T47D (cell line): ENCODE data around the gene TRIM46.

Experiments
- DNase-seq, 2 experiments: peaks; one replicate each; pipeline versions ENCODE4 v3.0.0 to v3.0.0-alpha.2; 2011 to 2012; ENCODE audit warnings: low read depth in 1 of 2, low spot score in 1 of 2
- JUND ChIP-seq: IDR thresholded peaks from 2 replicates; pipeline ENCODE4 v1.6.1; 2012; ENCODE audit warnings: low read depth
- in situ Hi-C: cut with HindIII; loops from 2 replicates; pipeline ENCODE4 v1.10.0; 2016; ENCODE audit warnings: low sequenced_read_pairs, low pct_unique_long_range_greater_than_20kb

The TRIM46 gene

DNA sequence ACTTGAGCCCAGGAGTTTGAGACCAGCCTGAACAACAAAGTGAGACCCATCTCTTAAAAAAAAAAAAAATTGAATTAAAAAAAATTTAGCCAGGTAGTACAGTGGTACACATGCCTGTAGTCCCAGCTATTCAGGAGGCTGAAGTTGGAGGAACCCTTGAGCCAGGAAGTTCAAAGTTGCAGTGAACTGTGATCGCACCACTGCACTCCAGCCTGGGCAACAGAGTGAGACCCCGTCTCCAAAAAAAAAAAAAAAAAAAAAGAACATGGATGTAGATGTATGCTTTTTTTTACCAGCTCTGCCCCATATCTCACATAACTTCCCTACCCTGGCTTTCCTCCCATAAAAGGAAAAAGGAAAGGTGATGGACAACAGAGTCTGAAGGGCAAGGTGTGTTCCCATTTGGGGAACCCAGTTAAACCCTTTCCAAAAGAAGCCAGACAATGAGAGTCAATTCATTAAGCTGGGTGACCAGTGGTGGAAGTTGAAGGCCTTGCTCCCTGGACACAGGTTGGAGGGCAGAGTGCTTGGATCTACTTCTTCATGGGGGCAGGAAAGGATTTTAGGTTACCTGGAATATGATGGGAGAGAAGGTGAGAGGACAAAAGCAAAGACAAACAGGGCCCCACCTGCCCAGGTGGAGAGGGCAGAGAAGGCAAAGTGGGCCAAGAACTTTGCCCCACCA lies 3.4 kb upstream of the TRIM46 start:
- in situ Hi-C loops: no loop called here
- no peak for TF ChIP-seq JUND
- DNase-seq: no peak

DNA sequence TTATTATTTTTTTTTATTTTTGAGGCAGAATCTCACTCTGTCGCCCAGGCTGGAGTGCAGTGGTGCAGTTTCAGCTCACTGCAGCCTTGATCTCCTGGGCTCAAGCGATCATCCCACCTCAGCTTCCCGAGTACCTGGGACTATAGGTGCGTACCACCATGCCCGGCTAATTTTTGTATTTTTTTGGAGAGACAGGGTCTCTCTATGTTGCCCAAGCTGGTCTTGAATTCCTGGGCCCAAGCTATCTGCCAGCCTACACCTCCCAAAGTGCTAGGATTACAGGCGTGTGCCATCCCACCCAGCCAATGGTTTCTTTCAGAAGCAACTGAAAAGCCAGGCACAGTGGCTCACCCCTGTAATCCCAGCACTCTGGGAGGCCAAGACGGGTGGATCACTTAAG lies 2.8 kb upstream of the TRIM46 start:
- no peak for DNase-seq
- TF ChIP-seq JUND: no peak
- in situ Hi-C loops: no loop called here

DNA sequence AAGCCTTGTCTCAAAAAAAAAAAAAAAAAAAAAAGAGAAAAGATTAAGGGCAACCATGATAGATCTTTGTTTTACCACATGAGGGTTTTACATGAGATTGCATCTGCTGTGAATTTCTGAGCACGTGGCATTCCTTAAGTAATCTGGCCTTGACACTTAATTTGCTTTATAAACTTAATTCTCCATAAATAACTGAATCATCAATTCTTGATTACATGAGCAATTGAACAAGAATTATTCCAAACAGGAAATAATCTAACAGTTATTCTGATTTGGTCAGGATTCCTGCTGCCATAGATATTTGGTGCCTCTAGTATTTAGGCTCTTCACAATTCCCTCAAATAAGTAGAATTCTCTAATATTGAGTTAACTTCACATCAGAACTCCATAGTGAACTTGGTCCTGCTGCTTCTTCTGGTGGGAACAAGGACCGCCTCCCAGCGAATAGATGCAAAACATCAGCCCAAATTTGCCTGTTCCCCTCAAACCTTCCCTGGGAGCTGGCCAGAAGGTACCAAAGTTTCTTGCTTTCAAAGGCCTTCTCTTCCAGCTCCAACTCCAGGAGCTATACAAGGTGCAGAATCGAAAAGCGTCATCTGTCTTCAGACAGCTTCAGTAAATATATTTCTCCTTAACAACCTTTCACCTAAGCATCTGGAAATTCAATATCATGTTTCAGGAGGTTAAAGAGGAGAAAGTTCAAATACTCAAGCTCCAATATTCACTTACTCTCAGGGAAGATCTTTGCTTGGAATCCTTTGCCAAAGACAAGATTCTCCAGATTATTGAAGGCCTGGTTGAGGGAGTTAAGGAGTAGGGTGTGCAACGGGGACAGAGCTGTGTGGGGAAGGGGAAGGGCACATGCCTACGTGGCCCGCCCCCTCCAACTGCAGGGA lies 1.6 kb upstream of the TRIM46 start:
- DNase-seq: no peak
- TF ChIP-seq JUND: no peak

DNA sequence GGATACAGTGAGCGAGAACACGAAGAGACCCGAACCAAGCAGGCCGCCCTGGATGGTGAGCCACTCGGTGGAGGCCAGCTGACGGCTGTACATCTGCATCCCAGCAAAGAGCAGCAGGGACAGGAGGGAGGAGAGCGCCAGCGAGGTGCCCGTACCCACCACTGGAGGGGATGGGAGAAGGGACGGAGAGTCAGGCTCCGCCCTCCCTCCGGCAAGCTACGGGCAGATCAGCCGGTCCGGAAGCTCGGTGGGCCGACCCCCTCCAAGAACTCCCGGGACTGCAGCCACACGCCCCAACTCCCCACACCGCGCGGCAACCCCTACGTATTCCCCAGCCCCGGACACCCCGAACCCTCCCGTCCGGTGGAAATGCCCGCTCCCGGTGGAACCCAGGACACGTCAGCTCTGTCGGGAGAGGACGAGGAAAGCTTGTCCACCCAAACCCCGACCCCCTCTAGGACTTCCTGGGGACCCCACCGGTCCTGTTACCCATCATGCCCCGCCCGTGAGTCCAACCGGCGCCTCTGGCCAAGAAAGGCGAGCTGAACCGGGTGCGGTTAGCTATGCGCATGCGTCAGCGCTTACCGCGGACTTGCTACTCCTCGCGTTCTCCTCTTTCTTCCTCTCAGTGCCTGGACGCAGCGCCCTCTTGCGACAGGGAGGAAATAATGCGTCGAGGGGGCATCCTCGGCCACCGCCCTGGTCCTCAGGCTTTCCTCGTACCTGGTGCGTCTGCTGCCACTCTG lies 744 bp upstream of the TRIM46 start, which contains the start of gene KRTCAP2:
Gene KRTCAP2, minus strand, starts transcription at position 573 of the 746 bp plus-strand sequence. Its CDS starts 80 bp downstream, at position 493.
- TF ChIP-seq JUND: no peak
- in situ Hi-C loops: no loop called here
- DNase-seq: peak; percentile 98 to 99

More for the DNA sequence above, 1.6 kb upstream of the TRIM46 start:
- in situ Hi-C loops: no loop called here

DNA sequence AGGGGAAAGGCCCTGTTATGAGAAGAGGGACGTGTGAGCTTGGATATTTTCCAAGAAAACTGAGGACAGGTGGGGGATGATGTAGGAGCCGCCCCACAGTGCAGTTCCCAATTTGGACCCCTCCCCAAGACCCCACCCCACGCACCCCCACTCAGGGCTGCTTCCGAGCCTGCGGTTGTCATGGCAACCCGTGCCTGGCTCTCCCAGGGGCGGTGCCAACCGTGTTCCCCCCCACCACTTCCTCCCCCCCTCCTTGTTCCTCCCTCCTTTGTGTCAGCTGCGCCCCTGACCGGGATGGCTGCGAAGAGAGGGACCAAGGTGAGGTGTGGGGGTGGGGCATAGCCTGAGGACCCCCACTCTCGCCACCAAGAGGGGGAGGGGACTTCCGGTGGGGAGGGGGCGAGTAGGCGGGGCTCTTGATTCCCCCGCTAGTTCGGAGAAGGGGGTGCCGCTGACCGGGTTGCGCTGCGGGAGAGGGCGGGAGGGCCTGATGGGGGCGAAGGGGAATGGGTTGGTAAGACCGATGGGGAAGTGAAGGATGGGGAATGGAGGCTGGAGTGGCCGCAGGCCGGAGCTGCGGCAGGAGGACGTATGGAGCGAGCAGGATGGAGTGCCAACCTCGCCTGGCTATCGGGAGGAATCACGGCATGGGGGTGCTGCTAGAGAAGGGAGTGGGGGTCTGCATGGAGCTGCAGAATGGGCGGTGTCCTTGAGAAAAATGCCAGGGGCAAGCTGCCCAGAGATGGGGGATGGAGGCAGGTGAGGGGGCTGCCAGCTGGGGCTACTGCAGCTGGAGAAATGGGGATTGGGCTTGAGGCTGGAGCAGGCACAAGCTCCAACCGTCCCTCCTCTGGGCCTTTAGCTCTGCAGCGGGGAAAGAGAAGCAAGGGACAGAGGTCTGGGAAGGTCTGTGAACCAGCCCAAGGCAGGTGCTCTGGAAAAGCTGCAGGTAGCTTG lies 953 bp downstream of the TRIM46 start:
- in situ Hi-C loops: no loop called here
- no peak for TF ChIP-seq JUND
- DNase-seq: peak in 1 of 2 experiments; percentile 36

DNA sequence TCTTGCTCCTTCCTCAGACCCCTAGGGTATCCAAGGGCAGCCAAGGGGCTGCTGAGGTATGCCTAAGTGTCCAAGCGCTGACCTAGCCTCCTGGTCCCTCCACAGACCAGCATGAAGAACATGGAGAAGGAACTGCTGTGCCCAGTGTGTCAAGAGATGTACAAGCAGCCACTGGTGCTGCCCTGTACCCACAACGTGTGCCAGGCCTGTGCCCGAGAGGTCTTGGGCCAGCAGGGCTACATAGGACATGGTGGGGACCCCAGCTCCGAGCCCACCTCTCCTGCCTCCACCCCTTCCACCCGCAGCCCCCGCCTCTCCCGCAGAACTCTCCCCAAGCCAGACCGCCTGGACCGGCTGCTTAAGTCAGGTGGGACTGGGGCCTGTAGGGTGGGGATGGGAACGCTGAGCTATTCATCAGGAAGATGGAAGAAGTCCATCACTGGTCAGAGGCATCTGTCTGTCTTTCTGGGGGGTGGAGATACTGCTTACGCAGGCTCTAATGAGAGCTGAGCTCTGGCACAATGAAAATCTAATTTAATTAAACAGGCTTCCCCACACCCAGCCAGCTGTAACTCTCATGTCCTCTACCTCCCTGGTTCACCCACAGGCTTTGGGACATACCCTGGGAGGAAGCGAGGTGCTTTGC lies 1.8 kb downstream of the TRIM46 start:
- in situ Hi-C loops: no loop called here
- no peak for DNase-seq
- no peak for TF ChIP-seq JUND

DNA sequence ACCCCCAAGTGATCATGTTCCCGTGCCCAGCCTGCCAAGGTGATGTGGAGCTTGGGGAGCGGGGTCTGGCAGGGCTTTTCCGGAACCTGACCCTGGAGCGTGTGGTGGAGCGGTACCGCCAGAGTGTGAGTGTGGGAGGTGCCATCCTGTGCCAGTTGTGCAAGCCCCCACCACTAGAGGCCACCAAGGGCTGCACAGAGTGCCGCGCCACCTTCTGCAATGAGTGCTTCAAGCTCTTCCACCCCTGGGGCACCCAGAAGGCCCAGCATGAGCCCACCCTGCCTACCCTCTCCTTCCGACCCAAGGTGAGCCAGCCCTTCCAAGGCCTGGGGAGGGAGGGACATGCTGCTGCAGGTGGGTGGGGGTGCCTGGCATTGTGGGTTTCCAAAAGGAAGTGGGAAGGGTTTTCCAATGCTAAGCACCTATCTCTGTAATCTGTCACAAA lies 2.3 kb downstream of the TRIM46 start:
- DNase-seq: peak in 1 of 2 experiments; percentile 72
- TF ChIP-seq JUND: no peak
- in situ Hi-C loops: no loop called here

DNA sequence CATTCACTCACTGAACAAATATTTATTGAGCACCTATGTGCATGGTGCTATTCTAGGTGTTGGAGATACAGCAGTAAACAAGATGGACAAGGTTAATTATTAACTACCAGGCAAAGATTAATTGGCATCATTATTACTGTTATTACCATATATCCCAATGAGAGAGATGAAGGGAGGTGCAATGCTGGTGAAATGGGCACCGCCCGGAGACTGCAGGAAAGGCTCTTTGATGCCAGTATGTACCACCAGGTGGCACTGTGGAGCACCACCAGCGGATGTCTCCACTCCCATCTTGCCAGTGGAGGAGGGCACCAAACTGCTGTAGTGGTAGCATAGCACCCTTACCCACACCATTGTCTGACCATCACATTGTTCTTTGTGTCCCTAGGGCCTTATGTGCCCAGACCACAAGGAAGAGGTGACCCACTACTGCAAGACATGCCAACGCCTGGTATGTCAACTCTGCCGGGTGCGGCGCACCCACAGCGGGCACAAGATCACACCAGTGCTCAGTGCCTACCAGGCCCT lies 3.0 kb downstream of the TRIM46 start:
- in situ Hi-C loops: no loop called here
- TF ChIP-seq JUND: no peak
- DNase-seq: peak; percentile 91 to 96

DNA sequence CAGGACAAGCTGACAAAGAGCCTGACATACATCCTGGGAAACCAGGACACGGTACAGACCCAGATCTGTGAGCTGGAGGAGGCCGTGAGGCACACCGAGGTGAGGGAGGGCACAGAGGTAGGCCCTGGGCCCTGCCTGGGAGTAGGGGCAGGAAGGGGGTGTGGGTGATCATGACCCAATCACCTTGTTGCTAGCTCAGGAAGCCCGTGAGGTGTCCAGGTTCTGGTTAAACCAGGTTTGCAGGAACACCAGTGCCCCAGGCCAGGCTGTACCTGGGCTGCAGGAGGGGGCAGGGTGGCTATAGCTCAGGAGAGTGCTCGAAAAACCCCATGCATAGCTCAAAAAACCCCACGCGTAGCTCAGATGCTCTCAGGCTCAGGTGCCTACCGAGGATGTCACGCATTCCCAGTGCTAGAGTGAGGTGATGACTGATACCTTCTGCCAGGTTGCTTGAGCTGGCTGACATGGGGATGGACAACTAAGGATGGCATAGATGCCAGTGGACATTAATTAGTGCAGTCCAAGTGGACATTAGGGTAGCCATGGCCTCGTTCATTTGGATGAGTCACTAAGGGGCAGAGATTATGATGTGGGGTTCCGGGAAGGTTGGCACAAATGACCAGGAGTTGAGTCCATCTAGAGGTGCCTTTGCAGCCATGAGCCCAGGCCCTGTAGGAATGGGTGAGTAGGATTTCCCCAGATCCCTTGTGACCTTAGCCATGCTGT lies 3.7 kb downstream of the TRIM46 start:
- TF ChIP-seq JUND: no peak; the same call in 1 of the 2 replicates
- DNase-seq: peak; percentile 95
- in situ Hi-C loops: no loop called here

DNA sequence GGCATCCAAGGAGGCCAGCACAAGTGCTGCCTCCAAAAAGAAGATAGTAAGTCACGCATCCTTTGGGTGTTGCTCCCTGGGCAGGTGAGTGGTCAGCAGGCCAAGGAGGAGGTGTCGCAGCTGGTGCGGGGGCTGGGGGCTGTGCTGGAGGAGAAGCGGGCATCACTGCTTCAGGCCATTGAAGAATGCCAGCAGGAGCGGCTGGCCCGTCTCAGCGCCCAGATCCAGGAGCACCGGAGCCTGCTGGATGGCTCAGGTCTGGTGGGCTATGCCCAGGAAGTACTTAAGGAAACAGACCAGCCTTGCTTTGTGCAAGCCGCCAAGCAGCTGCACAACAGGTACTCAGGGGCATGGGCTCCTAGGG lies 4.3 kb downstream of the TRIM46 start:
- TF ChIP-seq JUND: no peak
- DNase-seq: no peak
- in situ Hi-C loops: no loop called here
